22Rv1 (cell line): Measurements from ENCODE around the gene PICALM.

ENCODE experiments used
- ZFX ChIP-seq: fragments of 450-650 bp; IDR thresholded peaks from 2 replicates; pipeline ENCODE4 v1.6.1; 2017; ENCODE audit warnings: antibody characterized with exemption, borderline replicate concordance
- TF ChIP-seq, protein P1 (sequence below): fragments of 450-650 bp; IDR thresholded peaks from 2 replicates; pipeline ENCODE4 v1.5.1; 2017; ENCODE audit warnings: mild to moderate bottlenecking

DNA sequence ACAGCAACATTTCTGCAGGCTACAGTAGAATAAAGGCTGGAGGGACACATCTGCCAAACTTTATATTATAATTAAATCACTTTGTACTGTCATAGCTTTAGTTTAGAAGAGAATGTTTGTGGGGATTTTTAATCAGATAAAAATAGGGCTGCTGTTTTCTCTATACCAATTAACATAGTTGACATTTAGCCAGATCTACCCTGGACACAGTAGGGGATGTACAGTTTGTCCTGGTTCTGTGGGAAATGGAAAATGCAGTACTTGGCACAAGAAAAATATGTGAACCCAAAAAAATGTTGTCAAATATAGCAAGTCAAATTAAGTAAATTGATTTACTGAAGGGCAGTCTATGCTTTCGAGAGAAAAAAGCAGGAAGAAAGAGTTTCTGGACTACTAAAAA lies 20.8 kb upstream of the PICALM start:
- TF ChIP-seq, protein P1, sequence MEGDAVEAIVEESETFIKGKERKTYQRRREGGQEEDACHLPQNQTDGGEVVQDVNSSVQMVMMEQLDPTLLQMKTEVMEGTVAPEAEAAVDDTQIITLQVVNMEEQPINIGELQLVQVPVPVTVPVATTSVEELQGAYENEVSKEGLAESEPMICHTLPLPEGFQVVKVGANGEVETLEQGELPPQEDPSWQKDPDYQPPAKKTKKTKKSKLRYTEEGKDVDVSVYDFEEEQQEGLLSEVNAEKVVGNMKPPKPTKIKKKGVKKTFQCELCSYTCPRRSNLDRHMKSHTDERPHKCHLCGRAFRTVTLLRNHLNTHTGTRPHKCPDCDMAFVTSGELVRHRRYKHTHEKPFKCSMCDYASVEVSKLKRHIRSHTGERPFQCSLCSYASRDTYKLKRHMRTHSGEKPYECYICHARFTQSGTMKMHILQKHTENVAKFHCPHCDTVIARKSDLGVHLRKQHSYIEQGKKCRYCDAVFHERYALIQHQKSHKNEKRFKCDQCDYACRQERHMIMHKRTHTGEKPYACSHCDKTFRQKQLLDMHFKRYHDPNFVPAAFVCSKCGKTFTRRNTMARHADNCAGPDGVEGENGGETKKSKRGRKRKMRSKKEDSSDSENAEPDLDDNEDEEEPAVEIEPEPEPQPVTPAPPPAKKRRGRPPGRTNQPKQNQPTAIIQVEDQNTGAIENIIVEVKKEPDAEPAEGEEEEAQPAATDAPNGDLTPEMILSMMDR: no peak
- TF ChIP-seq ZFX: no peak
